ENCODE data around the gene CTNNBL1.
"Not testable (repeated sequence)": the region's sequence is repeated elsewhere in the genome, so short reads cannot be mapped to it uniquely, and the experiment has no call there.

The CTNNBL1 gene

DNA sequence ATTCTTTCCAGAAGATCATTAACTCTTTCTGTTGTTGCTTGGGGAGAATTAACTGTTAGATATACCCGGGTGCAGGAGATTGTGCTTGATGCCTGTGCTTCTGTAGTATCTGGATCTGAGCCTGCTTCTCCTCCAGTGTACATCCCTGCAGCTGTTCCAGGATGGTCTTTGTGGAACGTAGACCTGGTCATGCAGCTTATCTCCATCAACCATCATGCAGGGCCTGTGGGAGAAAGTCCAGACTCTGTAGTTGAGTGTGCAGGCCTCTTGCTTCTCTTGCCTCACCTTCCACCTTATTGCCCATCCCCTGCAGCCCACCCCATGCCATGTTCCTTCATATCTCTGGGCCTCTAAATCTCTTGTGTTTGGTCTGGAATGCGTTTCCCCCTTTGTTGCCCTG, 133.8 kb downstream of the CTNNBL1 start:
- no peak for DNase-seq

DNA sequence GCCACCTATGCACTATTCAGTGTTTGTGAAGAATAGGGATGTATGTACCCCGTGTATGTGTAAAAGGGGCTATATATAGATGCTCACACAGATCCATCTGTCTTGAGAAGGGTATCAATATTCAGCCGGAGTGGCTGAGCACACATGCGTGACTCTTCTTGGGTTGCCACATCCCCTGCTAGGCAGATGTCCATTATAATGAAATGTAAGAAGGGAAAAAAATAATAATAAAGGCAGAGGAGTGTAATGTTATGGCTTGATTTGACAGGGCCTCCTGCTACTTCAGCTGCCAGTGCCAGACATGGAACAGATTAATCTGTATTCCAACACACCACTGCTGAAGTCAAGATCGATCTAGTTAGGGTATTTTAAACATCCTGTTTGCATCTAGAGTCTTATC, 134.9 kb downstream of the CTNNBL1 start:
- DNase-seq, result no peak

DNA sequence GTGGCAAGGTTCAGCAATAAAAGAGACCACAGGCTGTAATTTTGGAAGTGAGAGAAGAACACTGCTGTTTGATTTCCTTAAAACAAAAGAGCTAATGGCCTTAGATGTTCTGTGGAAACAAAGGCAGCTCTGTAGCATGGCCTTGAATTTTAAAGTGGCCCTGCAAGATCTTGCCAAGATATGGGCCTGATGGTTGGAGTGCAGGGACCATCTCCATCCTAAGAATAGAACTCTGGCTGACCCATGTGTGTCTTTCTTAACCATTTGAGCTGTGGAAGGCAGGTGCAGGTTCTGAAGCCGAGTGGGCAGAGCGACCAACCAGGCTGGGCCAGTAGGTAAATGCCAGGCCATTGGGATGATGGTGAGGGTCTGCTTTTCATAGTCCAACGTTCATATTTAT, 135.3 kb downstream of the CTNNBL1 start:
- DNase-seq, result no peak

DNA sequence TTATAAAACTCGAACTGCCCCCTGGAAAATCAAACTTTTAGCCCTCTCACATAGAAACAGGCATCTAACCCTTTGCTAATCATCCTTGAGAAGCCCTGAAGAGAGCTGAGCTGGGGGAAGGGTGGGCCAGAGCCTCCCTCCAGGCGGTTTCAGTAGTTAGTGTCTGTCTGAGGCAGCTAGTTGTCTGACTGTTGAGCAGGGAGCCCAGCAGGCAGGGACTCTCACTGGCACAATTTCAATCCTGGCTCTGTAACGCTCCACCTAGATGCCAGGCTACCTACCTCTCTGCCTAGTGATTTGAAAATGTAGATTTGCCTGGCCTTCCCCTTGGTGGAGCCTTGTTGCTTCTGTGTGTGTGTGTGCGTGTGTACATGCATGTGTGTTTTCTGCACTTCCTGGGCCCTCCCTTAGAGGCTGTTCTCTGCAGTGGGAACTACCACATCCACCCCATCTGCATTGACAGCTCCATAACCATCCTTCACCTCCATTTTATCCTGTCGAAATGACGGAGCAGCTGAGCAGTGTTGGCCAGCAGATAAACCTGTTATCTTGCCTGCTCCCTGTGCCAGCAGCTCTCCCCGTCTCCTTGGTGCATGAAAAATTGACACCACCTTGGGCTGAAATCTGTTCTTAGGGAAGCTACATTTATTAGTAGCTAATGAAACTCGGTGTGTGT, 139.5 kb downstream of the CTNNBL1 start:
- DNase-seq, result no peak

DNA sequence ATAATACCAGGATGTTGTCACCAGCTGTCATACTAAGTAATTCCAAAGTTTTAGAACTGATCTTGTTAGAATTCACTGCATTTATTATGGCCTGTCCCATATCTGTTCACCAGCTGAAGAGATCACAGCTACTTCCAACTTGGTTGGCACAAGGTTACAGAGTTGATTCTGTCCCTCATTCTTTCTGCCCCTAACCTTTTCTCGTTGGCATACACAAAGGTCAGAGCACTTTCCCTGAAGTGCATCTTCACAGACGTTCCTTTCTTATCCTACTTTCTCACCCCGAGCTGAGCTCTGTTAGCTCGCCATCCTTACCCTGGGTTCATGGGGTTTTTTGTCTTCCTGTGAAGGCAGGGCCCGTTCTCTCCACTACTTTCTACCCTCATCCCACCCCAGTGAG, 143.1 kb downstream of the CTNNBL1 start:
- no peak for DNase-seq

DNA sequence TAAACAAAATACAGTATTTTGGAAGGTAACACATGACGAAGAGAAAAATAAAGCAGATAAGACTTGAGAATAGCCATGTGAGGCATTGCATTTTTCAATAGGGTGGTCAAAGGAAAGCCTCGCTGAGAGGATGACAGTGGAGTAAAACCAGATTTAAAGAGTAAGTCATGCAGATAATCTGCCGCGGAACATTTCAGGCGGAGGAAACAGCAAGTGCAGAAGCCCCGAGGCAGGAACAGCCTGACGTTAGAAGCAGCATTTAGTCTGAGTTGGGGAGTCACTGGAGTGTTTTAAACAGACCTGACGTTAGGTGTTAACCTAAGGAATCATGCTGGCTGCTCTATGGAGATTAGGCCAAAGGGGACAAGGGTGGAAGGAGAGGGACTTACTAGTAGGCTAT, 144.1 kb downstream of the CTNNBL1 start:
- DNase-seq, result no peak

DNA sequence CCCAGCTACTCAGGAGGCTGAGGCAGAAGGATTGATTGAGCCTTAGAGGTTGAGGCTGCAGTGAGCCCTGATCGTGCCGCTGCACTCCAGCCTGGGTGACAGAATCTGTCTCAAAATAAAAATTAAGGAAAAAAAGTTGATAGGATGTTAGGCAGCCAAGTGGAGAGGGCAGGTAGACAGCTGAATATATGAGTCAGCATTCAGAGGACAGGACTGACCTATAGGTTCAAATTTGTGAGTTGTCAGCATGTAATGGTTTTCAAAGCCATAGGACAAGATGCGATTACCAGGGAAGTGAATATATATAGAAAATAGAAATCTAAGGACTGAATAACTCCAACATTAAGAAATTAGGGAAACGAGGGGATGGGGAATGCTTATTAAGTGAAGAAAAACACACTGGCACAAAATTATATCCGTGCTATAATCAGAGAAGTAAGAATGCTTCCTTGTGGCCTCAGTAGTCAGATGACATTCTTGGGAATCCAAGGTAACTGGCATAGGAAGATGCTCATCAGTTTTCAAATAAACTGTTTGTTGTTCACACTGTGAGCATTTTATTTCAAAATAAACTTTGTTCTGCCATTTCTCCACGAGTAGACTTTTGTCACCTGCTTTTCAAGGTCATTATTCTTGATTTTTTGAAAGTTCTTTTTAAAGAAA, 145.1 kb downstream of the CTNNBL1 start:
- peak in 1 of 2 experiments; percentile 52 for DNase-seq

DNA sequence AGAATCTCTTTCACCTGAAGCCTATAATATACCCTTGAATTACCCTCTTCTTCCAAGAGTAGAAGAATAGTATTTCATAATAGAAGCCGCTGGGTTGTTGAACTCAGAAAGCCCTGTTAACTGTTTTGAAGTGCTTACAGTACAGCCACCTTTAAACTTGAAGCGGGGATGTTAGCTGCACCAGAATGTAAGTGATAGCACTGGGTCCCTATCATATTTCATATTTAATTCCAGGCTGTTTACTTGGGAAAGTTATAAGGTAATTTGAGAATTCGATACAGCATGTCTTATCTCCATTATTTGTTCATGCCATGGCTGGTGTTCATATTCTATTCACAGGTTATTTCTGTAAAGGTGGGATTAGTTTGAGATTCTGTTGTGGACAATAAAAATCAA, 145.6 kb downstream of the CTNNBL1 start:
- peak; percentile 52 to 72 for DNase-seq

DNA sequence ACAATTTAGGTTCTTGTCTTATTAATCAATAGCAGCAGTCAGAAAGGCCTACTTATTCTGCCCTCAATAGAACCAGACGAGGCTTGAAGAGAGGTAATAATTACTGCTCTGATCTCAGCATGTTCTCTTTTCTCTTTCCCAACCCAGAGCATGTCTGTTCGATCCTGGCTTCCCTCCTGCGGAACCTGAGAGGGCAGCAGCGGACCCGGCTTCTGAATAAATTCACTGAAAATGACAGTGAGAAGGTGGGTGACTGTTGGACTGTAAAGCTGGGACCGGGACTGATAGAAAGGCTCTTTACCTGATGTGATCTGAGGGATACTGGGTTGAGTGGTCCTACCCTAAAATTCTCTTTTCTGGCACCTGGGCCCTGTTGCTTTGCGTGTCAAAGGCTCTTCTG, 146.1 kb downstream of the CTNNBL1 start:
- no peak for DNase-seq

DNA sequence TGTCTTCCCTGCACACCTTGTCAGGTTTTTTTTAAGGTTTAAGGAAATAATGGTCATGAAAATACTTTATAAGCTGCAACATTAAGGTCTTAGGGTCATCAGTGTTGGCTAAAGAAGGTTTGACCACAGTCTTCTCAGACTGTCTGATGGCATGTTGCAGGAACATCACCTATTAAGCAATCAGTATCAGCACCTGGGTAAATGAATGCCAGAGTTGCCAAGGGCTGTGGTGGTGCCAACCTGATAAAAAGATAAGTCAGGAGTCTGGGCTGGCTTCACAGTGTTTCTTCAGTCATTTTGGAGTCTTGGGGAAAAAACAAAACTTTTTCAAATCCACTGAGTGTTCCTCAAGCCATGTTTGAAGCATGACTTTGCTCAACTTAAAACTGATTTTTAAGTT, 147.6 kb downstream of the CTNNBL1 start:
- DNase-seq, result no peak

DNA sequence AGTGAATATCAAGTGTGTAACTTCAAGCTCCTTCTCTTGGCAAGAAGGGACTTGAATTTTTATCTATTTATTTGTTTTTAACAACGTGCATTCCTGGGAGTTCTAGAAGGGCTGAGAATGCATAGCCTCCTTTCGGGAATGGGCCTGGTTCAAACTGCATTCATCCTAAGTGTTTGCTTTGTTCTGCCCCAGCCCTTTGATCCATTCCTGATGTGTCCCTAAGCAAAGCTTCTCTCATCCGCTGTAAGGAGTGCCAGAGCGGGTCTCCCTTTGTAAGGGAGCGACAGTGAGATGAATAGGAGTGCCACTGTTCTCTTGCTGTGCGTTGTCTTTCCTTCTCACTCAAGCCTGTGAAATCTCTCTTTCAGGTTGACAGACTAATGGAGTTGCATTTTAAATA, 148.1 kb downstream of the CTNNBL1 start:
- peak in 1 of 2 experiments; percentile 15 for DNase-seq

DNA sequence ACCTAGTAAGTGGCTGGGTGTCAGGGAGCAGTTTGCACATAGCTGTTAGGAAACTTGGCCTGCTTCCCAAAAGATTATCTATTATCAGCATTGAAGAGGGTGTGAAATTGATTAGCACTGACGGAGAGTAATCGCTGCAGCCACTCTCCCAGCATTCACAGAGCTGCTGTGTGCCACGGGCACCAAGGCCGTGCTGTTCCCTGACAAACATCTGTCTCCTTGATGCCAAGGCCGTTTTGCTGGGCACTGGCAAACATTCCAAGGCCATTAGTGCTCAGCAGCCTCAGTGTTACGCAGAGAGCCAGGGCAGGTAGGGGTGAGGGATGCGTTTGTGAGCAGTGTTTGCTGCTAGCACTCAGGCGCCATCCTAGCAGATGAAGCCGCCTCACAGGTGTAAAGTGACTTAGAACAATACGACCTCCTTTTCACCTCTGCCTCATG, 151.4 kb downstream of the CTNNBL1 start:
- DNase-seq, result no peak

DNA sequence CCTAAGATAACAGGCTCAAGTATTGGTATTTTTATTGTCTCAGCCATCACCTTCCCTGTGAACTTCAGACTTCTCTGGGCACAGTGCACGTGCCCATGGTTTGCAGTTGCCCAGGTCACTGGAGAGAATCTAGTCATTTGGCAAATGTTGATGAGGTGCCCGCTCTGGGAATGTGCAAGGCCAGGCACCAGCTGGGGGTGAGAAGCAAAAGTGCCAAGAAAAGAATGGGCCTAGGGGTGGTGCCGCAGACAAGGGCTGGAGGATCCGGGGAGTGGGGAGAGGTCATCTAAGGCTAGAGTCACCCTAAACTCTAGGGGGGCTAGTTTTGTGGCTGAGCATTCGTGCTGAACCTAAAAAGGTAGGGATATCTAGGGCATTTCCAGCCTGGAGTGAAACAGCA, 152.0 kb downstream of the CTNNBL1 start:
- DNase-seq, result no peak

DNA sequence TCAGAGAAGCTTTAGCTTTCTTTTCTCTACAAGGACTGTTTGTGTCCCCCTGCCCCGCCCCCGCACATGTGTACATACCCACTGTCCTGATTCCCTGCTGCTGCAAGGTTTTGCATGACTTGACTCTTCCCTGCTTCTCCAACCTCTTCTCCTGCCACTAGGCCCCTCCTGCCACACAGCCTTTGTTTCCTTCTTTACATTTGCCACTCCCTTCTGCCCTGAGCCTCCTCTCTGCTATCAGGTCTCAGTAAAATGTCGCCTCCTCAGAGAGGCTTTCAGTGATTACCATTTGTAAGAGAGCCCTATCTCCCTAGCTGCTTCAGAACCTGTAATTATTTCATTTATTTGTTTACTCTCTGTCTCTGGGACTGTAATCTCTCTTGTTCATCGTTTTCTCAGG, 152.7 kb downstream of the CTNNBL1 start:
- DNase-seq, result peak; percentile 73 to 94

DNA sequence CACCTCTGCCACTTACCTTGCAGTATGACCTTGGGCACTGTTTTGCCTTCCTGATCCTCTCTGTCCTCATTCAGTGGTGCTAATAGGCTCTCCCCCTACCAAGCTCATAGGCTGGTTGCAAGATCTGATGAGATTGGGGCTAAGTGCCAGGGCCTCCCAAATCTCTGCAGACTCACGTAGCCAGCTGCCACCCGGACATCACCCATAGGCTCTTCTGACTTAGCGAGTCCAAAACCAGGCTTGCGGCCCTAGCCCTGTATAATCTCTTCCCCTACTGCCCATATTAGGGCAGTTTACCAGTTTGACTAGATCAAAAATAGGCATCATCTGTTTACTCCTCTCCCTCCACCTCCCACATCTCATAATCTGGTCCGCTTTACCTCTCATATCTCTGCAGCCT, 154.9 kb downstream of the CTNNBL1 start:
- no peak for DNase-seq

DNA sequence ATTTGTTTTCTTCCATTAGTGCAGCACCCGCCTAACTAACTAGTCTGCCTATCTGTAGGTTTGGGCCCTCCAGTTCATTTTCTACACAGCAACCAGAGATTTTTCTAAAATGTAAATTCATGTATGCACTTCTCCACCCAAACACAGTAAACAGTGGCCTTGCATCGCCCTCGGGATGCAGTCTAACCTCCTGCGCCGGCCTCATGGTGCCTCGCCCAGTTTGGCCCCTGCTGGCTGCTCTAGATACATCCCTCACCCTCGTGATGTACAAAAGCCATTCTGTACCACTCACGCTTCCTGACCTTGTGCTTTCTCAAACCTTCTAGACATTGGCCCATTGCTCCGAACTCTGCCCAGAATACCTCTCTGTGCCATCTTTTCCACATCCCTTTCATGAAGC, 155.3 kb downstream of the CTNNBL1 start:
- DNase-seq, result no peak

DNA sequence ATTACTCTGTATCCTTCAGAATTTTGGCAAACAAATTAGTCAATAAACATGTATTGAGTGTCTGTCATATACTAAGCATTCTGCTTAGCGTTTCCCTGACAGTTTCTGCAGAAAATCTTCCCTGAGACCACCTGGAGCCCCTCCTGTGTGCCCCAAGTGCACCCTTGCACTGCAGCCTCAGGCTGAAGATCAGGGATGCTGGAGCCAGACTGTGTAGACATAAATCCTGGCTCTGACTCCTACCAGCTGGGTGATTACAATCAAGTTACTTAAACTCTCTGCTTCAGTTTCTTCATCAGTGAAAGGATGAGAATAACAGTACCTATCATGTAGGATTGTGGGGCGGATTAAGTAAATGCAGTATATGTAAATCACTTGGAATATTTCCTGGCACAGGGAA, 155.7 kb downstream of the CTNNBL1 start:
- no peak for DNase-seq

DNA sequence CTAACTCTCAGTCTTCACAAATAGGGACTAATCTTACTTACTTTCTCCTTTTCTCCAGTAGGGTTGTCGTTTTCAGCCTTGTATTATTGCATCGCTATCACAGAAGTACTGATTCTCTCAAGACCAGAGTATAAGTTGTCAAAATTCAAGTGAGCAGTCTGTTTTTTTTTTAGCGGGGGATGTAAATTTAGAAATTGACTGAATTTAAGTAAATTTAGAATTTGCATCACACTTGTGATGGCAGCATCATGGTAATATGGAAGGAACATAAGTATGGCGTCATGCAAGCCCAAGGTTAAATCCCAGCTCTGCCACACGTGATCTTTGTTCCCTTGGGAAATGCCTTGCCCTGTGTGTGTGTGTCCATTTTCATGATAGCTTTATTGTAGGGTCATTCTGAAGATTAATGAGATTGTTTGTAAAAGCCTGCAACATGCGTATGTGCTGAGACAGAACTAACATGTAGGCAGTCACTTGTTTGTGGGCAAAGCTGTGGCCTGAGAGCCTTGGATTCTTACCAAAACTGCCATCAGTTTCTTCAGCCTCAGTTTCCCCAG, 156.3 kb downstream of the CTNNBL1 start:
- DNase-seq, result no peak

DNA sequence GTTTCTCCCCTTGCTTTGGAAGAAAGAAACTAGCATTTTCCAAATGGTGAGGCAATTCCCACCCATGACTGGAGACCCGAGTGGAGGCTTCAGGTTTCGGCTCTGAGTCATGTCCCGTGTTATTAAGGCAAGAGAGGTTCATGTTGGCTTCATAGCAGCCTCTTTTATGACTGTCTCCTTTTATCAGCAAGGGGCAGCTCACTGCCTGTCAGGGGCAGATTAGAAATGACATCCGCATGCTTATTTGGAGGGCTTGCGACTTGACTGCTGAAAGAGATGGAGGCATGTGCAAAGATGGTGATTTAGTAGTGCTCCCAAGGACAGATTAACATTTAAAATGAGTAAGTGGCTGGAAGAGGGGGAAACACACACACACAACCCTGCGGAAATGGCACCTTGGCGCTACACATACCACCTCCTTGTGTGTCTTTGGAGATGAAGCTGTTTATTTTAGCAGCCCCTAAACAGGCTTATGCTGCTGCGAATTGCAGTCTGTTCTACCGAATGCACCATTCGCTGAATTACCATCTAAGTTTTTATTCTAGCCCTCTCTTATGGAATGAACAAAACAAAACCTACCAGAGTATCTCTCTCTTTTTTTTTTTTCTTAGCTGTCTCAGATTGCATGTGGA, 157.0 kb downstream of the CTNNBL1 start:
- DNase-seq, result no peak

DNA sequence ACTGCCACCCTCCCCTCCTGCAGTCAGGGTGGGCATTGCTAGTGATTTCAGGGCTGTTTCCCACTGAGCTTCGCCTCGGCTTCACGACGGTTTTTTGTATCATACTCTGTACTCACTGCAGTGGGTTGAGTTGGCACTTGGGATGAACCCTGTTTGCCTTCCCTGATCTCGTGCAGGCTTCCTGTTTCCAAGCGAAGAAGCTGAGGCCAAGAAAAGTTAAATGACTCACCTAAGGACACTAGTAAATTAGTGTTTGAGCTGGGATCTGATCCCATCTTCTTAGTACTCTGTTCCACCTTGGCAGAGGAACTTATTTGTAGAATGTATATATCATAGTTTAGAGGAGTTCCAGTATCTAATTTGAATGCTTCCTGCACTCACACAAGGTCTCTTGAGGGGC, 158.8 kb downstream of the CTNNBL1 start:
- DNase-seq, result no peak

DNA sequence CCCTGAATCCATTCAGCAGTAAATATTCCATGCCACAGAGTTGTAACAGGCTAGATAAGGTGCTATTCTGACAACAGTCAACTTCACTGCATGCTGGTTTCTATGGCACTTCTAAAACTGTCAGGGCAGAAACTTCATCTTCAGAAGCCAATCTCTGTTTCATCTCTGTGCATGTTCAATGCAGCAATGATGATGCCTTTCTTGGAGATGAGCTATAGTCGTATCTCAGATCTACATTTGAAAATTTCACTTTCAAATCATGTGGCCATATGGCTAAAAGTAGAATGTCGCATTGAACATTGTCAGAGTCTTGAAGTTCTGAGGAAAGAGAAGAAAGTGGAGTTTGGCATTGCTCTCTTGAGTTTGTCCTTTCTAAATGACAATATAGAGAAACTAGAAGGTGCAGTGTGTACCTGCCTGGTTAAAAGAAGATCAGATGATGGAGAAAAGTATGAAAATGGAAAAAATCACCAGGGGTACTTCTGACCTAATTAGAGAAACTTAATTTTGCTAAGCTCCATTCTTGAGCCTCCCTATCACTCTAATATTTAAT, 160.1 kb downstream of the CTNNBL1 start:
- no peak for DNase-seq

DNA sequence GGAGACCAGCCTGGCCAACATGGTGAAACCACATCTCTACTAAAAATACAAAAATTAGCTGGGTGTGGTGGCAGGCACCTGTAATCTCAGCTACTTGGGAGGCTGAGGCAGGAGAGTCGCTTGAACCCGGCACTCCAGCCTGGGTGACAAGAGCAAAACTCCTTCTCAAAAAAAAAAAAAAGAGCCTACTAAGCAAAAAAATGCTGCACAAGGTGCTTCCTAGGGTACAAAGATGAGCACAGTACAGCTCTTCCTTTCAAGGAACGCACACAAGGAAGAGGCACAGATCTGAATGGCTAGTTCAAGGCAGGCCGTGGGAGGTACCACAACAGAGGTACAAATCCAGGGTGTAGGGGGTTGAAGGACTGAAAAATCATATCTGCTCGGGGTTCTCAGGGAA, 162.2 kb downstream of the CTNNBL1 start:
- not testable (repeated sequence) for DNase-seq

DNA sequence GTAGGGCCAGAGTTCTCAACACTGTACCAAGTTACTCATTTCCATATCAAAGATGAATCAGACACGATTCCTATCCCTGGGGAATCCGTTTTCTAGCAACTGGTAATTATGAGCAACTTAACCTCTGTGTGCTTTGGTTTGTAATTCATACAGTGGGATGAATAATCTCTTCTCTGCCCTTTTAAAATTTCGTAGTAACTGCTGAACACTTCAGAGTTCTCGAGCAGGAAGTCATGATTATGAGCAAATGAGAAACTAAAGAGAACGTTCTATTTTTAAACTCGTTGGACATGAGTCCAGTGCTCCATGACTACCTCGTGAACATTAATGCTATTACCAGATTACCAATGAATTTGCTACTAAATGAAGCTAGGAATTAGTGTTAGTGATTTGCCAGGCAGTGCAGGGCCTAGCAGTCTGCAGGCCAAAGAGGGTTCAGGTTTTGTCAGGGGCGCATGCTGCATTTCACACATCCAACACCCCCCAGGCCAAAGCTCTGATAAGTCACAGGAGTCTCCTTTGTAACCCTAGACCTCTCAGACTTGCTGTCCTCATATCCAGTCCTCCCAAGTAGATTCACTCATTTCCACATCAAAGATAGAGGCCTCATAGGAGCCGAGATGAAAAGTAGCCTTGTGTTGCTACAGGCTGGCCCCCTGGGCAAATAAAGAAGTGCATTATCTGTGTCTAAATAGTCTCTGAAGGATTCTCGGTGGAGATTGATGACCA, 163.3 kb downstream of the CTNNBL1 start:
- DNase-seq, result peak in 1 of 2 experiments; percentile 65

Measured in NCI-H187 (cell line).